MM.1S (cell line): ENCODE results near the gene STK32C.

ENCODE experiments used
- DNase-seq: peaks from one replicate; pipeline ENCODE4 v3.0.0-alpha.2; 2015
- H2AFZ ChIP-seq: fragments of 300-600 bp; sonication (generic); 2 replicates; pipeline ENCODE4 v1.6.0; 2016; ENCODE audit warnings: antibody characterized with exemption, low read length
- H3F3A ChIP-seq: fragments of 300-600 bp; sonication (generic); 2 replicates; pipeline ENCODE4 v1.6.1; 2016; ENCODE audit warnings: mild to moderate bottlenecking, antibody characterized with exemption, low read length, moderate library complexity, mixed read lengths; ENCODE audit not compliant: insufficient read depth
- H3K27ac ChIP-seq: fragments of 300-600 bp; sonication (generic); 2 replicates; pipeline ENCODE4 v1.5.1; 2016; ENCODE audit warnings: mild to moderate bottlenecking, low read length
- H3K27me3 ChIP-seq: fragments of 300-600 bp; sonication (generic); replicated peaks from 2 replicates; pipeline ENCODE4 v1.6.0; 2016; ENCODE audit warnings: low read length; ENCODE audit not compliant: insufficient read depth
- H3K36me3 ChIP-seq: fragments of 300-600 bp; sonication (generic); replicated peaks from 2 replicates; pipeline ENCODE4 v1.6.1; 2016; ENCODE audit warnings: mild to moderate bottlenecking, low read length, mixed read lengths; ENCODE audit not compliant: insufficient read depth
- H3K4me1 ChIP-seq: fragments of 300-600 bp; sonication (generic); 2 replicates; pipeline ENCODE4 v1.6.1; 2016; ENCODE audit warnings: low read length, mixed read lengths
- H3K4me2 ChIP-seq: fragments of 300-600 bp; sonication (generic); 2 replicates; pipeline ENCODE4 v1.6.0; 2016; ENCODE audit warnings: low read depth, low read length
- H3K4me3 ChIP-seq: fragments of 300-600 bp; sonication (generic); 2 replicates; pipeline ENCODE4 v1.5.1; 2016; ENCODE audit warnings: low read length, mixed read lengths
- H3K79me2 ChIP-seq: fragments of 300-600 bp; sonication (generic); 2 replicates; pipeline ENCODE4 v1.6.1; 2016; ENCODE audit warnings: mixed run types, low read length, mixed read lengths
- H3K9ac ChIP-seq: fragments of 300-600 bp; sonication (generic); 2 replicates; pipeline ENCODE4 v1.6.1; 2016; ENCODE audit warnings: low read length, mixed read lengths
- H3K9me2 ChIP-seq: fragments of 300-600 bp; sonication (generic); replicated peaks from 2 replicates; pipeline ENCODE4 v1.6.1; 2016; ENCODE audit warnings: mild to moderate bottlenecking, low read length, mixed read lengths; ENCODE audit not compliant: insufficient read depth
- H3K9me3 ChIP-seq: fragments of 300-600 bp; sonication (generic); replicated peaks from 2 replicates; pipeline ENCODE4 v1.6.1; 2016; ENCODE audit warnings: mild to moderate bottlenecking, low read length, mixed read lengths; ENCODE audit not compliant: insufficient read depth
- H4K20me1 ChIP-seq: fragments of 300-600 bp; sonication (generic); 2 replicates; pipeline ENCODE4 v1.6.1; 2016; ENCODE audit warnings: mild to moderate bottlenecking, low read length, moderate library complexity, mixed read lengths; ENCODE audit not compliant: insufficient read depth
- CTCF ChIP-seq: fragments of 300-600 bp; sonication (generic); IDR thresholded peaks from 2 replicates; pipeline ENCODE4 v1.5.1; 2016; ENCODE audit warnings: antibody characterized with exemption, low read length, mixed read lengths
- EZH2 ChIP-seq: fragments of 300-600 bp; sonication (generic); optimal IDR thresholded peaks from 2 replicates; pipeline ENCODE3; 2017; ENCODE audit warnings: low read depth, mild to moderate bottlenecking, antibody characterized with exemption, low read length, mixed read lengths
- EZH2phosphoT487 ChIP-seq: fragments of 300-600 bp; sonication (generic); IDR thresholded peaks from 2 replicates; pipeline ENCODE4 v1.6.1; 2018; ENCODE audit warnings: antibody characterized with exemption, low read length

STK32C gene

GRCh38 chr10:132276179-132276675 lies 31.5 kb downstream of the STK32C start:
- Histone ChIP-seq H4K20me1 (no peaks in the 10 kb centered on the region), H3K4me3 (no peak overlapping the region), H3K9ac (no peak overlapping the region), H3F3A (no peaks in the 10 kb centered on the region), H2AFZ (no peak overlapping the region), H3K4me1 (no peaks in the 10 kb centered on the region), H3K27me3 (no peaks in the 10 kb centered on the region), H3K36me3 (no peaks in the 10 kb centered on the region), H3K9me2 (no peaks in the 10 kb centered on the region), H3K79me2 (peaks cover 15% of the 10 kb centered on the region), H3K27ac (no peak overlapping the region), H3K4me2 (no peak overlapping the region), H3K9me3 (no peaks in the 10 kb centered on the region)
- DNase-seq: no peak
- TF ChIP-seq EZH2phosphoT487 (no peak), CTCF (no peak), EZH2 (no peak)

GRCh38 chr10:132275426-132276178 lies 32.1 kb downstream of the STK32C start:
- Histone ChIP-seq H3F3A (no peaks in the 10 kb centered on the region), H3K9me2 (no peaks in the 10 kb centered on the region), H3K9ac (no peak overlapping the region), H3K79me2 (peaks cover 11% of the 10 kb centered on the region), H3K9me3 (no peaks in the 10 kb centered on the region), H3K36me3 (no peaks in the 10 kb centered on the region), H2AFZ (no peak overlapping the region), H3K4me2 (no peak overlapping the region), H3K27ac (no peak overlapping the region), H3K4me3 (no peak overlapping the region), H3K4me1 (no peaks in the 10 kb centered on the region), H4K20me1 (no peaks in the 10 kb centered on the region), H3K27me3 (no peaks in the 10 kb centered on the region)
- no peak for TF ChIP-seq CTCF
- TF ChIP-seq EZH2: no peak
- TF ChIP-seq EZH2phosphoT487: no peak
- DNase-seq: no peak

GRCh38 chr10:132274986-132275385 lies 32.8 kb downstream of the STK32C start:
- no peaks in the 10 kb centered on the region for H3K4me1 ChIP-seq
- no peak overlapping the region for H3K27ac ChIP-seq

More at GRCh38 chr10:132274986-132275385, 32.8 kb downstream of the STK32C start:
- Histone ChIP-seq H3K9ac (no peak overlapping the region), H4K20me1 (no peaks in the 10 kb centered on the region), H3K4me2 (no peak overlapping the region), H2AFZ (no peak overlapping the region), H3K79me2 (peaks cover 5% of the 10 kb centered on the region; the same call in 1 of the 2 replicates), H3F3A (no peaks in the 10 kb centered on the region), H3K4me3 (no peak overlapping the region), H3K9me3 (no peaks in the 10 kb centered on the region), H3K27me3 (no peaks in the 10 kb centered on the region), H3K36me3 (no peaks in the 10 kb centered on the region), H3K9me2 (no peaks in the 10 kb centered on the region)
- TF ChIP-seq EZH2: no peak
- TF ChIP-seq EZH2phosphoT487: no peak
- TF ChIP-seq CTCF: no peak
- DNase-seq: no peak
